GM12878 (cell line): ENCODE measurements around the gene AGAP3. TPM values are rescaled to one million over a fixed set of nuclear protein-coding genes. Genes with fewer than 3 reads are reported as not detected.

Experiments
- ATAC-seq: fragments of 200-7000 bp; cut with Tn5 transposase; 3 replicates; pipeline ENCODE4 v1.9.1; 2020; ENCODE audit warnings: mild to moderate bottlenecking, moderate library complexity
- BruUV-seq: library from RNA; stranded (reverse); fragments of 400-500 nt; replicated peaks from 2 replicates; lab custom pipeline; 2021; lab: Mats Ljungman, UMichigan
- CTCF ChIA-PET: fragments of 300-600 bp; sonication (Branson Sonifier 250); formaldehyde crosslinking; extraction: SDS; loops from one replicate; lab custom pipeline; 2021; ENCODE audit warnings: inconsistent platforms; lab: Yijun Ruan, JAX
- POLR2A ChIA-PET: fragments of 350-600 bp; formaldehyde crosslinking; extraction: SDS; loops from one replicate; lab custom pipeline; 2021; ENCODE audit warnings: inconsistent platforms; lab: Charles Lee
- RAD21 ChIA-PET: fragments of 300-600 bp; sonication (Branson Sonifier 250); formaldehyde crosslinking; loops from one replicate; lab custom pipeline; 2023; ENCODE audit warnings: antibody characterized with exemption; ENCODE audit not compliant: unreplicated experiment; lab: Charles Lee
- SMC1A ChIA-PET: fragments of 300-600 bp; sonication (Branson Sonifier 250); formaldehyde crosslinking; loops from one replicate; lab custom pipeline; 2023; ENCODE audit not compliant: unreplicated experiment, uncharacterized antibody; lab: Charles Lee
- DNase-seq: peaks from one replicate; pipeline ENCODE4 v3.0.0-alpha.2; 2011; ENCODE audit warnings: low read depth, low spot score
- FAIRE-seq: peaks from 3 replicates; lab custom pipeline; 2011; peaks lifted over from hg19 to GRCh38; lab: Jason Lieb, UNC
- H2AFZ ChIP-seq: 2 replicates; pipeline ENCODE4 v1.6.0; 2011; ENCODE audit warnings: low read depth, low read length, control low read depth; ENCODE audit not compliant: control insufficient read depth
- H3K27ac ChIP-seq: 2 replicates; pipeline ENCODE4 v1.5.1; 2011; ENCODE audit warnings: control low read depth; ENCODE audit not compliant: control insufficient read depth, insufficient read depth
- H3K27me3 ChIP-seq, 2 experiments: replicated peaks in 1 of 2; 2 replicates each; pipeline versions ENCODE4 v1.6.0 to v1.6.1; 2011; ENCODE audit warnings: low read length in 1 of 2; ENCODE audit not compliant: control insufficient read depth in 2 of 2, insufficient read depth in 2 of 2
- H3K36me3 ChIP-seq, 2 experiments: 2 replicates each; pipeline ENCODE4 v1.5.1; 2011; ENCODE audit warnings: low read length in 1 of 2; ENCODE audit not compliant: control insufficient read depth in 2 of 2, insufficient read depth in 2 of 2
- H3K4me1 ChIP-seq: 2 replicates; pipeline ENCODE4 v1.6.1; 2011; ENCODE audit warnings: mild to moderate bottlenecking, low read length, moderate library complexity, mixed read lengths; ENCODE audit not compliant: control insufficient read depth, insufficient read depth
- H3K4me2 ChIP-seq: 2 replicates; pipeline ENCODE4 v1.6.0; 2011; ENCODE audit warnings: control low read depth; ENCODE audit not compliant: control insufficient read depth, insufficient read depth
- H3K4me3 ChIP-seq: fragments of 200-600 bp; sonication (generic); 2 replicates; pipeline ENCODE4 v1.5.1; 2016
- H3K79me2 ChIP-seq: 2 replicates; pipeline ENCODE4 v1.6.0; 2011; ENCODE audit warnings: low read length; ENCODE audit not compliant: control insufficient read depth, insufficient read depth
- H3K9ac ChIP-seq: 2 replicates; pipeline ENCODE4 v1.8.0; 2011; ENCODE audit warnings: low read length, control low read depth, mixed read lengths; ENCODE audit not compliant: control insufficient read depth, insufficient read depth
- H3K9me3 ChIP-seq: replicated peaks from 3 replicates; pipeline ENCODE4 v1.5.1; 2011; ENCODE audit warnings: mild to moderate bottlenecking, low read length; ENCODE audit not compliant: control insufficient read depth, insufficient read depth
- H4K20me1 ChIP-seq: 2 replicates; pipeline ENCODE4 v1.6.0; 2011; ENCODE audit not compliant: control insufficient read depth, insufficient read depth
- NFXL1 ChIP-seq: fragments of 450-650 bp; IDR thresholded peaks from 2 replicates; pipeline ENCODE4 v1.6.1; 2017; ENCODE audit warnings: antibody characterized with exemption, mild to moderate bottlenecking, borderline replicate concordance
- NRF1 ChIP-seq: conservative IDR thresholded peaks from 2 replicates; pipeline ENCODE4 v1.6.1; 2011; ENCODE audit warnings: mild to moderate bottlenecking, low read depth, low read length, improper control_type of control experiment
- RAD21 ChIP-seq: IDR thresholded peaks from 2 replicates; pipeline ENCODE4 v1.6.1; 2011; ENCODE audit warnings: mild to moderate bottlenecking, low read depth, low read length, moderate library complexity; ENCODE audit not compliant: insufficient read depth
- SPI1 ChIP-seq: IDR thresholded peaks from 2 replicates; pipeline ENCODE4 v1.6.1; 2011; ENCODE audit warnings: low read depth, mild to moderate bottlenecking, low read length, moderate library complexity, borderline replicate concordance; ENCODE audit not compliant: insufficient read depth
- SUPT20H ChIP-seq: IDR thresholded peaks from 2 replicates; pipeline ENCODE4 v1.6.1; 2011; ENCODE audit warnings: low read depth, mild to moderate bottlenecking, low read length, moderate library complexity, borderline replicate concordance; ENCODE audit not compliant: control insufficient read depth
- ZNF24 ChIP-seq: fragments of 450-650 bp; IDR thresholded peaks from 2 replicates; pipeline ENCODE4 v1.6.1; 2017; ENCODE audit warnings: antibody characterized with exemption, mild to moderate bottlenecking
- WGBS: methylation state at CpG from one replicate; pipeline ENCODE4 v1.1.6; 2016; ENCODE audit warnings: low lambda C conversion rate; ENCODE audit not compliant: insufficient replicate concordance, insufficient coverage; ENCODE audit errors: missing lambda C conversion rate; 5-methylcytosine and 5-hydroxymethylcytosine counted together
- in situ Hi-C: fragments of 300-500 bp; cut with MboI; formaldehyde crosslinking; loops from 9 replicates; pipeline ENCODE4 v1.14.3; 2018; ENCODE audit warnings: mixed read lengths
- intact Hi-C: fragments of 100-400 bp; cut with micrococcal nuclease; formaldehyde crosslinking; loops from one replicate; pipeline ENCODE4 v1.14.2; 2022; ENCODE audit not compliant: unreplicated experiment
- polyA plus RNA-seq, 11 experiments: library from polyadenylated mRNA; depleted of rRNA in 4 of 11; unstranded in 6 of 11; stranded (reverse) in 5 of 11; fragments of >200 nt; fragmentation: Nextera tagmentation in 4 of 11; fragmentation: Illumina TruSeq in 1 of 11; extraction: Ambion mirVana in 4 of 11; extraction: Trizol in 1 of 11; gene quantifications; 1 replicate in 1 of 11; 2 replicates in 10 of 11; pipeline versions ENCODE4 v1.2.1 to v1.2.3, GENCODE V29; 2011 to 2016; ENCODE audit warnings: inconsistent platforms in 2 of 11, missing spikeins in 2 of 11, low read depth in 1 of 11
- total RNA-seq, 4 experiments: library from RNA; depleted of rRNA in 3 of 4; stranded (reverse); fragments of >200 nt in 3 of 4; fragmentation: Illumina TruSeq in 1 of 4; extraction: Trizol in 1 of 4; gene quantifications; 2 replicates each; pipeline versions ENCODE4 v1.2.1 to v1.2.3, GENCODE V29; 2013 to 2021
- TF ChIP-seq, protein P1 (sequence below): fragments of 150-350 bp; IDR thresholded peaks from 2 replicates; pipeline ENCODE4 v1.6.1; 2014; ENCODE audit warnings: mild to moderate bottlenecking, low read depth, low read length
- TF ChIP-seq, protein P2 (sequence below): IDR thresholded peaks from 2 replicates; pipeline ENCODE4 v1.6.1; 2012; ENCODE audit warnings: improper control_type of control experiment, low read depth, low read length; ENCODE audit not compliant: insufficient replicate concordance
- TF ChIP-seq, protein P3 (sequence below): fragments of 450-650 bp; conservative IDR thresholded peaks from 2 replicates; pipeline ENCODE4 v1.6.1; 2017; ENCODE audit warnings: mild to moderate bottlenecking, moderate library complexity
- TF ChIP-seq, protein P4 (sequence below): fragments of 450-650 bp; IDR thresholded peaks from 2 replicates; pipeline ENCODE4 v1.6.1; 2017; ENCODE audit warnings: mild to moderate bottlenecking

Gene AGAP3
- total and polyA plus RNA-seq, 10 of the 15 experiments (the other 5 are each of a cell fraction or from before 2014, with no cell fraction given) = 1.8 to 68.1 (median 15.7) TPM

DNA sequence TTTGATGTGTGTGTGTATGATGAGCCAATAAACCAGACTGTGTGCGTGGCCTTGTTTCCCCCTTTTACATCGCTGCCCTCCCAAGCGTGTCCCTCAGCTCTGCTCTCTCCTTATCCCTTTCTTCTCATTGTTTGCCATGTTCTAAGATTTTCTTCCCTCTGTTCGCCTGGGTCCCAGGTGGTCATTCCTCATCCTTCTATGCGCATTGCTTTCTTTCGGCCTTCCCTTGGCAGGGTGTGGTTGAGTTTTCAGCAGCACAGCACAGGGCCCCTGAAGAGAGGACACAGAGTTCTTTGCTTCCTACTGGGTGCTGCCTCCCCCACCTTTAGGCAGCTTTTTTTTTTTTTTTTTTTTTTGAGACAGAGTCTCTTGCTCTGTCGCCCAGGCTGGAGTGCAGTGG, 58.1 kb downstream of the AGAP3 start:
- WGBS = 97% methylated on average over 6 of the region's 7 CpGs
- FAIRE-seq (no peak), DNase-seq (no peak), ATAC-seq (no peak)
- TF ChIP-seq, protein P1, sequence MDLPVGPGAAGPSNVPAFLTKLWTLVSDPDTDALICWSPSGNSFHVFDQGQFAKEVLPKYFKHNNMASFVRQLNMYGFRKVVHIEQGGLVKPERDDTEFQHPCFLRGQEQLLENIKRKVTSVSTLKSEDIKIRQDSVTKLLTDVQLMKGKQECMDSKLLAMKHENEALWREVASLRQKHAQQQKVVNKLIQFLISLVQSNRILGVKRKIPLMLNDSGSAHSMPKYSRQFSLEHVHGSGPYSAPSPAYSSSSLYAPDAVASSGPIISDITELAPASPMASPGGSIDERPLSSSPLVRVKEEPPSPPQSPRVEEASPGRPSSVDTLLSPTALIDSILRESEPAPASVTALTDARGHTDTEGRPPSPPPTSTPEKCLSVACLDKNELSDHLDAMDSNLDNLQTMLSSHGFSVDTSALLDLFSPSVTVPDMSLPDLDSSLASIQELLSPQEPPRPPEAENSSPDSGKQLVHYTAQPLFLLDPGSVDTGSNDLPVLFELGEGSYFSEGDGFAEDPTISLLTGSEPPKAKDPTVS = no peak
- TF ChIP-seq, protein P2, sequence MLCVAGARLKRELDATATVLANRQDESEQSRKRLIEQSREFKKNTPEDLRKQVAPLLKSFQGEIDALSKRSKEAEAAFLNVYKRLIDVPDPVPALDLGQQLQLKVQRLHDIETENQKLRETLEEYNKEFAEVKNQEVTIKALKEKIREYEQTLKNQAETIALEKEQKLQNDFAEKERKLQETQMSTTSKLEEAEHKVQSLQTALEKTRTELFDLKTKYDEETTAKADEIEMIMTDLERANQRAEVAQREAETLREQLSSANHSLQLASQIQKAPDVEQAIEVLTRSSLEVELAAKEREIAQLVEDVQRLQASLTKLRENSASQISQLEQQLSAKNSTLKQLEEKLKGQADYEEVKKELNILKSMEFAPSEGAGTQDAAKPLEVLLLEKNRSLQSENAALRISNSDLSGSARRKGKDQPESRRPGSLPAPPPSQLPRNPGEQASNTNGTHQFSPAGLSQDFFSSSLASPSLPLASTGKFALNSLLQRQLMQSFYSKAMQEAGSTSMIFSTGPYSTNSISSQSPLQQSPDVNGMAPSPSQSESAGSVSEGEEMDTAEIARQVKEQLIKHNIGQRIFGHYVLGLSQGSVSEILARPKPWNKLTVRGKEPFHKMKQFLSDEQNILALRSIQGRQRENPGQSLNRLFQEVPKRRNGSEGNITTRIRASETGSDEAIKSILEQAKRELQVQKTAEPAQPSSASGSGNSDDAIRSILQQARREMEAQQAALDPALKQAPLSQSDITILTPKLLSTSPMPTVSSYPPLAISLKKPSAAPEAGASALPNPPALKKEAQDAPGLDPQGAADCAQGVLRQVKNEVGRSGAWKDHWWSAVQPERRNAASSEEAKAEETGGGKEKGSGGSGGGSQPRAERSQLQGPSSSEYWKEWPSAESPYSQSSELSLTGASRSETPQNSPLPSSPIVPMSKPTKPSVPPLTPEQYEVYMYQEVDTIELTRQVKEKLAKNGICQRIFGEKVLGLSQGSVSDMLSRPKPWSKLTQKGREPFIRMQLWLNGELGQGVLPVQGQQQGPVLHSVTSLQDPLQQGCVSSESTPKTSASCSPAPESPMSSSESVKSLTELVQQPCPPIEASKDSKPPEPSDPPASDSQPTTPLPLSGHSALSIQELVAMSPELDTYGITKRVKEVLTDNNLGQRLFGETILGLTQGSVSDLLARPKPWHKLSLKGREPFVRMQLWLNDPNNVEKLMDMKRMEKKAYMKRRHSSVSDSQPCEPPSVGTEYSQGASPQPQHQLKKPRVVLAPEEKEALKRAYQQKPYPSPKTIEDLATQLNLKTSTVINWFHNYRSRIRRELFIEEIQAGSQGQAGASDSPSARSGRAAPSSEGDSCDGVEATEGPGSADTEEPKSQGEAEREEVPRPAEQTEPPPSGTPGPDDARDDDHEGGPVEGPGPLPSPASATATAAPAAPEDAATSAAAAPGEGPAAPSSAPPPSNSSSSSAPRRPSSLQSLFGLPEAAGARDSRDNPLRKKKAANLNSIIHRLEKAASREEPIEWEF = no peak
- TF ChIP-seq SPI1 = no peak
- TF ChIP-seq NRF1 = no peak
- TF ChIP-seq, protein P3, sequence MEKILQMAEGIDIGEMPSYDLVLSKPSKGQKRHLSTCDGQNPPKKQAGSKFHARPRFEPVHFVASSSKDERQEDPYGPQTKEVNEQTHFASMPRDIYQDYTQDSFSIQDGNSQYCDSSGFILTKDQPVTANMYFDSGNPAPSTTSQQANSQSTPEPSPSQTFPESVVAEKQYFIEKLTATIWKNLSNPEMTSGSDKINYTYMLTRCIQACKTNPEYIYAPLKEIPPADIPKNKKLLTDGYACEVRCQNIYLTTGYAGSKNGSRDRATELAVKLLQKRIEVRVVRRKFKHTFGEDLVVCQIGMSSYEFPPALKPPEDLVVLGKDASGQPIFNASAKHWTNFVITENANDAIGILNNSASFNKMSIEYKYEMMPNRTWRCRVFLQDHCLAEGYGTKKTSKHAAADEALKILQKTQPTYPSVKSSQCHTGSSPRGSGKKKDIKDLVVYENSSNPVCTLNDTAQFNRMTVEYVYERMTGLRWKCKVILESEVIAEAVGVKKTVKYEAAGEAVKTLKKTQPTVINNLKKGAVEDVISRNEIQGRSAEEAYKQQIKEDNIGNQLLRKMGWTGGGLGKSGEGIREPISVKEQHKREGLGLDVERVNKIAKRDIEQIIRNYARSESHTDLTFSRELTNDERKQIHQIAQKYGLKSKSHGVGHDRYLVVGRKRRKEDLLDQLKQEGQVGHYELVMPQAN = no peak
- no peak for TF ChIP-seq ZNF24
- TF ChIP-seq SUPT20H = no peak
- no peak for TF ChIP-seq RAD21
- TF ChIP-seq, protein P4, sequence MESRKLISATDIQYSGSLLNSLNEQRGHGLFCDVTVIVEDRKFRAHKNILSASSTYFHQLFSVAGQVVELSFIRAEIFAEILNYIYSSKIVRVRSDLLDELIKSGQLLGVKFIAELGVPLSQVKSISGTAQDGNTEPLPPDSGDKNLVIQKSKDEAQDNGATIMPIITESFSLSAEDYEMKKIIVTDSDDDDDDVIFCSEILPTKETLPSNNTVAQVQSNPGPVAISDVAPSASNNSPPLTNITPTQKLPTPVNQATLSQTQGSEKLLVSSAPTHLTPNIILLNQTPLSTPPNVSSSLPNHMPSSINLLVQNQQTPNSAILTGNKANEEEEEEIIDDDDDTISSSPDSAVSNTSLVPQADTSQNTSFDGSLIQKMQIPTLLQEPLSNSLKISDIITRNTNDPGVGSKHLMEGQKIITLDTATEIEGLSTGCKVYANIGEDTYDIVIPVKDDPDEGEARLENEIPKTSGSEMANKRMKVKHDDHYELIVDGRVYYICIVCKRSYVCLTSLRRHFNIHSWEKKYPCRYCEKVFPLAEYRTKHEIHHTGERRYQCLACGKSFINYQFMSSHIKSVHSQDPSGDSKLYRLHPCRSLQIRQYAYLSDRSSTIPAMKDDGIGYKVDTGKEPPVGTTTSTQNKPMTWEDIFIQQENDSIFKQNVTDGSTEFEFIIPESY = no peak
- no peak for TF ChIP-seq NFXL1
- no peaks in the 10 kb centered on the region for H3K4me1 ChIP-seq
- BruUV-seq = no TSS peak
- no peaks in the 10 kb centered on the region for H3K27me3 ChIP-seq
- intact Hi-C loops = no loop called here
- no peak overlapping the region for H3K27ac ChIP-seq
- in situ Hi-C loops = no loop called here
- SMC1A ChIA-PET = no interaction called here
- H3K9ac ChIP-seq = no peak overlapping the region
- POLR2A ChIA-PET = no interaction called here
- H2AFZ ChIP-seq = no peak overlapping the region
- CTCF ChIA-PET = no interaction called here
- no peaks in the 10 kb centered on the region for H3K9me3 ChIP-seq
- RAD21 ChIA-PET = no interaction called here
- no peak overlapping the region for H3K4me2 ChIP-seq
- no peak overlapping the region for H3K4me3 ChIP-seq
- H3K36me3 ChIP-seq = peaks cover 0 to 2% of the 10 kb centered on the region in 2 experiments; a peak in 3 of 4 replicates
- no peaks in the 10 kb centered on the region for H4K20me1 ChIP-seq
- H3K79me2 ChIP-seq = no peaks in the 10 kb centered on the region
